T-helper 2 cell treated with Interferon-gamma antibody and Interleukin-4, amounts not matched to agents 100 ng/mL and 5 ng/mL, for 36 hours (primary cell): ENCODE results near the gene MAP4K5. TPM values are rescaled to one million over a fixed set of nuclear protein-coding genes. Genes with fewer than 3 reads are reported as not detected.

Experiments used
- intact Hi-C: fragments of 100-400 bp; cut with micrococcal nuclease; formaldehyde crosslinking; loops from one replicate; pipeline ENCODE4 v1.15.1; 2023
- total RNA-seq: library from RNA; stranded (reverse); gene quantifications from 2 replicates; pipeline ENCODE4 v1.2.3, GENCODE V29; 2022

The MAP4K5 gene
- total RNA-seq, 1 donor from 2014 or later, result 22.1 TPM

DNA sequence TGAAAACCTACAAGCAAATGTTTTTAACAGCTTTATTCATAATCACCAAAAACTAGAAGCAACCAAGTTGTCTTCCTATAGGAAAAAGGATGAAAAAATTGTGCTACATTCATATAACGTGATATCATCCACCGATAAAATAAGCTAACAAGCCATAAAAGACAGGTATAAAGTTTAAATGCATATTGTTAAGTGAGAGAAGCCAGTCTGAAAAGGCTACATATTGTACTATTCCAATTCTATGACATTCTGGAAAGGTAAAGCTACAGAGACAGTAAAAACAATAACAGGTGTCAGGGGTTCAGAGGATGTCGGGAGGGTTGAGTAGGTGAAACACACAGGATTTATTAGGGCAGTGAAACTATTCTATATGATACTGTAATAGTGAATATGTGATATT, 158.4 kb downstream of the MAP4K5 start:
- intact Hi-C loops, result no loop called here

- intact Hi-C loops, result no loop called here
Observed at GRCh38 chr14:50371546-50371945, 160.8 kb downstream of the MAP4K5 start.

Other genes starting within 250 kb of the MAP4K5 start
- 11.8 and 13.5 TPM in 2 replicates for gene L2HGDH, start 220.3 kb downstream of the MAP4K5 start, total RNA-seq
- 15.4 and 16.1 TPM in 2 replicates for gene DMAC2L, start 220.2 kb downstream of the MAP4K5 start, total RNA-seq
- gene CDKL1, start 135.7 kb downstream of the MAP4K5 start, total RNA-seq, result 10.6 and 13.6 TPM in 2 replicates
- gene ATL1, start 27.6 kb upstream of the MAP4K5 start, total RNA-seq, result 0.55 and 1.8 TPM in 2 replicates
- 5.9 and 6.2 TPM in 2 replicates for gene SAV1, start 135.7 kb upstream of the MAP4K5 start, total RNA-seq